Astrocyte of the cerebellum (primary cell): Measurements from ENCODE around the gene RTP5.
"Not testable (repeated sequence)": the region's sequence is repeated elsewhere in the genome, so short reads cannot be mapped to it uniquely, and the experiment has no call there.

Source experiments
- DNase-seq: peaks from one replicate; pipeline ENCODE4 v3.0.0-alpha.2; 2011; ENCODE audit warnings: low read depth
- H3K4me3 ChIP-seq: 2 replicates; pipeline ENCODE4 v1.5.1; 2011; ENCODE audit warnings: mild to moderate bottlenecking, low read depth, low read length, moderate library complexity
- CTCF ChIP-seq: IDR thresholded peaks from 2 replicates; pipeline ENCODE4 v1.5.1; 2012; ENCODE audit warnings: low read length, low read depth, moderate library complexity, mild to moderate bottlenecking; ENCODE audit errors: missing control alignments
- in situ Hi-C: cut with HindIII; loops from 2 replicates; pipeline ENCODE4 v1.10.0; 2017; ENCODE audit warnings: low sequenced_read_pairs

The RTP5 gene

DNA sequence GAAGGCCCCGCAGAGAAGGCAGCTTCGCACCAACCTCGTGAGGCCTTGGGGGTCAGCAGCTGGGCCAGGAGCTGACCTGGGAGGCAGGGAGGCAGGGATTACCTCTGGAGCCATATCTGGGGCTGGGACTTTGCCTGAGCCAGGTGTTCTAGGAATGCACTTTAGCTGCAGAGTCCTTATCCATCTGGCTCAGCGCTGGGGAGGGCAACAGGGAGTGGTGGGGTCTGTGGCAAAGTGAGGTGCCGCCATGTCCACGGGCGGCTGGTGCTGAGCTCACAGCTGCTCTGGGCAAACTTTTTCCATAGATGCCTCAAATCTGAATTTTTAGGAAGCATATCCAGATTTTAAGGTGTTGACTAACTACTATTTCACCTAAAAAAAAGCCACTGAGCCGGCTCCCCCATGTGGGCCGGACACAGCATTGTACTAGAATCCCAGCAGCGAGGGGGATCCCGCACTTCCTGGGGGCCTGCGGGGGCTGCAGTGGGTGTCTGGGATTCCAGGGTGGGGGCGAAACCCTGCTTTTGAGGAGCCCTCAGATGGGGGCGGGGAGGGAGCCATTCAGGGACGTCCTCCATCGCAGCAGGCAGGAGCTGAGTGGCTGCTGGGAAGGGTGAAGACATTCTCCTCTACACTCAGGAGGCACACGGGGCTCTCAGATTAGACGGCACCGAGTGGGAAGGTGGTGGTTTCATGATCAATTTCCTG lies 34.6 kb downstream of the RTP5 start:
- TF ChIP-seq CTCF = no peak
- in situ Hi-C loops = no loop called here
- no peak overlapping the region for H3K4me3 ChIP-seq
- DNase-seq = no peak

- H3K4me3 ChIP-seq = no peak overlapping the region
- DNase-seq = no peak
- in situ Hi-C loops = no loop called here
- no peak for TF ChIP-seq CTCF
Measured at GRCh38 chr2:241904791-241905710, 35.5 kb downstream of the RTP5 start.

DNA sequence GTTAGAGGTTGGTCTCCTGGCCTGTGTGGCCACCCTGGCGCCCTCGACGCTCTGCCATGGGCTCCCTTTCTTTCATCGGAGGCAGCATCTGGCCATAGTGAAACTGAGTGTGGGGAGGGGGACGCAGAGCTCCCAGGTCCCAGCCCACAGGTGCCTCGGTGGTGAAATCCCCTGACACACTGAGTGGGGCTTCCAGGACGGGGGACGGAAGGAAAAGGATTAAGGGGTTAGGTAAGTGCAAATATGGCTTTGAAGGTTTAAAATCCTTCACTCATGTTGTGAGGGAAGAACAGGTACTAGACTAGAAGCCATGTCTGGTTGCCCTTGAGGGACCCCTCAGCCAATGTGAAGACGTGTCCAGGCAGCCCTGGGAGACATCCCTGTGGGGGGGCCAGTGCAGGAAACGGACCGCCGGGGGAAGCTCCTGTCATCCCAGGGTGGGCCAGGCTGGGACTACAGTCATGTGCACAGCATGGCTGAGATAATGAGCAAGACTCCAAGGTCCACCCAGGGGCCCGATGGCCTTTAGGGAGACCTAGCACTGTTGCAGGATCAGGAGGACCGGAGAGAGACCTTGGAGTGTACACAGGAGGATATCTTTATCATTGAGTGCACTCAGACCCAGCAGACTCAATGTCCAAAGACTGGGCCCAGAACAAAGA lies 36.3 kb downstream of the RTP5 start:
- no peak for TF ChIP-seq CTCF
- DNase-seq = no peak
- H3K4me3 ChIP-seq = no peak overlapping the region
- in situ Hi-C loops = no loop called here

DNA sequence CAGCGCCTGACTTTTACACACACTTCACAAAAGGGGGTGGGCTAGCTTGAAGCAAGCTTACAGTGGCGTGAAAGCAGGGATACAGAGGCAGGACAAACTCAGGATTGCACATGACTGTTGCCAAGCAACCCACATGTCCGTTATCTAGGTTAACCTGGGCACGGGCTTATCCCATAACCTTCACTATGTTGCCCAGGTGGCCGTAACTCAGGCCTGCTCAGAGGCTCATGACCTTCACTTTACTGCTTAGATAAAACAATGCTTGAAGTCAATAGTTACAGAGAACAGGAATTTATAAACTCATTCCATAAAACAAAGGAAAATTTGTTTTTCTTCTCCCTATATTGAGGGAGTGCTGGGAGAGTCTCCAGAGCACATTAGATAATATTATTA lies 36.8 kb downstream of the RTP5 start:
- in situ Hi-C loops, H3K4me3 ChIP-seq, DNase-seq: not testable (repeated sequence)

DNA sequence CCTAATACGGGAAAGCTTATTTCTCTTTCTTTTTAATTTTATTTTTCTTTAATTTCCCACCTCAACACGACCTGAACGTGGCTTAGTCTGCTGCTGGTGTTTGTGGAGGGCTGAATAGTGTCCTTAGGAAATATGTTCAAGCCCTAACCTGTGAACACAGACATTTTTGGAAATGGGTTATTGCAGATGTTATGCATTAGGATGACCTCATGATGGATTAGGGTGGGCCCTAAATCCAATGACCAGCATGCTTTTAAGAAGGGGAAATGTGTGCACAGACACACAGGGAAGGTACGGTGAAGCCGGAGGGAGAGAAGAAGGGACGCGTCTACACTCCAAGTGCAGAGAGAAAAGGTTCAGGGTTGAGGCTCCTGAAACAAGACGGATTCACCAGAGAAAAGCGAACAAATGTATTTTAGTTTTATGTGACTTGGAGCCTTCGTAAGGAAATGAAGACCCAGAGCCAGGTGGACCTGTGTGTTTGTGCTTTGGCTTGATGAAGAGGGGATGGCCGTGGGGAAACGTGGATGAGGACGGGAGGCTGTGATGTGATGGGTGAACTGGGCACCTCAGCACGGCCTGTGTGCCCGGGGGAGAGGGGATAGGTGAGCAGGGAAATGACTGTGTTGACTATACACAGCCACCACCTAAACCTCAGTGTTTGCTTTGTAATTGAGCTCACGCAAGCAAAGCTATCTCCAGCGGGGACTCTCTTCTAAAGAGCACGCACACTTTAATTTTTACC lies 37.5 kb downstream of the RTP5 start:
- H3K4me3 ChIP-seq = no peak overlapping the region
- no peak for DNase-seq
- TF ChIP-seq CTCF = no peak
- in situ Hi-C loops = no loop called here

- DNase-seq, in situ Hi-C loops, H3K4me3 ChIP-seq: not testable (repeated sequence)
Measured at GRCh38 chr2:241907831-241908230, 38.3 kb downstream of the RTP5 start.
